VCaP (cell line): ENCODE data around the gene FGFBP3.

Source experiments
- H3K27ac ChIP-seq: fragments of 450-650 bp; 2 replicates; pipeline ENCODE4 v1.5.1; 2017
- CTCF ChIP-seq: fragments of 450-650 bp; conservative IDR thresholded peaks from 2 replicates; pipeline ENCODE4 v1.5.1; 2017; ENCODE audit warnings: mild to moderate bottlenecking, moderate library complexity

FGFBP3 gene

GRCh38 chr10:91884536-91884935 lies 24.8 kb downstream of the FGFBP3 start:
- TF ChIP-seq CTCF: no peak
- H3K27ac ChIP-seq: no peak overlapping the region

GRCh38 chr10:91883549-91884444 lies 25.5 kb downstream of the FGFBP3 start:
- no peak for TF ChIP-seq CTCF
- no peak overlapping the region for H3K27ac ChIP-seq

- H3K27ac ChIP-seq: no peak overlapping the region; the same call in 1 of the 2 replicates
- peak; percentile 28; the same call in 1 of the 2 replicates for TF ChIP-seq CTCF
Observed at GRCh38 chr10:91880310-91880709, 29.0 kb downstream of the FGFBP3 start.

GRCh38 chr10:91879515-91880170 lies 29.6 kb downstream of the FGFBP3 start:
- H3K27ac ChIP-seq: no peak overlapping the region; the same call in 1 of the 2 replicates
- TF ChIP-seq CTCF: no peak

GRCh38 chr10:91875779-91876178 lies 33.5 kb downstream of the FGFBP3 start:
- no peak overlapping the region for H3K27ac ChIP-seq
- no peak for TF ChIP-seq CTCF

- TF ChIP-seq CTCF: no peak
- no peak overlapping the region for H3K27ac ChIP-seq
Observed at GRCh38 chr10:91875156-91875555, 34.1 kb downstream of the FGFBP3 start.

GRCh38 chr10:91865562-91866081 lies 43.7 kb downstream of the FGFBP3 start:
- TF ChIP-seq CTCF: no peak
- no peak overlapping the region for H3K27ac ChIP-seq
